GM19023 (cell line): ENCODE measurements around the gene CX3CL1.
"Not testable (repeated sequence)": the region's sequence is repeated elsewhere in the genome, so short reads cannot be mapped to it uniquely, and the experiment has no call there.

ENCODE experiments used
- ATAC-seq: cut with Tn5 transposase; IDR thresholded peaks from one replicate; pipeline ENCODE4 v1.9.1; 2021; ENCODE audit warnings: mild to moderate bottlenecking, moderate library complexity; ENCODE audit not compliant: unreplicated experiment

CX3CL1 gene

DNA sequence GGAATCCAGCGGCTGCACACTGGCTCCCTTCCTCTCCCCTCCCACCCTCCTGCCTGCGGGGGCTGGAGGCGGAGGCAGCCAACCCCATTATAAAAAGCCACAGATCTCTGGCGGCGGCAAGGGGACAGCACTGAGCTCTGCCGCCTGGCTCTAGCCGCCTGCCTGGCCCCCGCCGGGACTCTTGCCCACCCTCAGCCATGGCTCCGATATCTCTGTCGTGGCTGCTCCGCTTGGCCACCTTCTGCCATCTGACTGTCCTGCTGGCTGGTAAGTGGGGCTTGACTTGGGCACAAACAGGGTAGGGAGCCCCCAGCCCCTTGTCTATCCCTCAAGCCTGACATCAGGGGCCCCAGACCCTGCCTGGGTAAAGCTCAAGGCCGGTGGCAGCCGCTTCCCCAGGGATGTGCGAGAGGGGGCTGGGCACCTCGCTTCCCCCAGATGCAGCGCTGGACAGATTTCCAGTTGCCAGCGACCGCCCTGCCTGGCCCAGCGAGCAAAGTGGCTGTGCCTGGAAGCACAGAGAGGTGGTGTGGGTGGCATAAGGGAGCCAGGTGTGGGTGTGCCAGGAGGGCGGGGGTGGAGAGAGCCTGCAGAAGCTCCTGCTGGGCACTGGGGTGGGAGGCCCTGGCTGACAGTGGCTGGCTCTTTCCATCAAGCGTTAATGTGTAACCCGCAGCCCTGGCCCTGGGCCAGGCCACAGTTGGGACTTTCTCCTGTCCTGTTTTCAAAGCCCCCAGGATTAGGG is at the start of gene CX3CL1:
CX3CL1 (plus strand) TSS at position 119 of the 745 bp plus-strand sequence; CDS start at position 198, 79 bp downstream.
- ATAC-seq, result no peak

DNA sequence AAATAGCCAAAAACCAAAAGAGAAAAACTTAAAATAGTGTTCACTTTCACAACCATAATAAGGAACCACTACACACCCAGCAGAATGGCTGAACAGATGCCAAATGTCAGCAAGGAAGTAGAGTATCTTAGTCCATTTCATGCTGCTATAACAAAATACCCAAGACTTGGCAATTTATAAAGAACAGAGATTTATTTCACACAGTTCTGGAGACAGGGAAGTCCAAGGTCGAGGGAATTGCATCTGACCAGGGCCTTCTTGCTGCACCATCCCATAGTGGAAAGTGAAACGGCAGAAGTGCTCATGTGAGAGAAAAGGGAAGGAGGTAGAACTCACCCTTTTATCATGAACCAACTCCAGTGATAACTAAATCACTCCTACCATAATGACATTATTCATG is 47.5 kb upstream of the CX3CL1 start:
- no peak for ATAC-seq

DNA sequence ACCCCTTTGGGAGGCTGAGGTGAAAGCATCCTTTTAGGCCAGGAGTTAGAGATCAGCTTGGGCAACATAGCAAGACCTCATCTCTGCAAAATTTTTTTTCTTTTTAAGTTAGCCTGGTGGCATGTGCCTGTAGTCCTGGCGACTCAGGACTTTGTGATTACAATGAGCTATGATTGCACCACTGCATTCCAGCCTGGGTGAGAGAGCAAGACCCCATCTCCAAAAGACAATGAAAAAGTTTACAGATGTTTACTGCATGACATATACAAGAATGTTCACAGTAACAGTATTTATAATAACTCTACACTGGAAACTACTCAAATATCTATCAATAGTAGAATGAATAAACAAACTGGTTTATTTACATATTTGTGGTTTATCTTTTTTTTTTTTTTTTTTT is 46.8 kb upstream of the CX3CL1 start:
- no peak for ATAC-seq

DNA sequence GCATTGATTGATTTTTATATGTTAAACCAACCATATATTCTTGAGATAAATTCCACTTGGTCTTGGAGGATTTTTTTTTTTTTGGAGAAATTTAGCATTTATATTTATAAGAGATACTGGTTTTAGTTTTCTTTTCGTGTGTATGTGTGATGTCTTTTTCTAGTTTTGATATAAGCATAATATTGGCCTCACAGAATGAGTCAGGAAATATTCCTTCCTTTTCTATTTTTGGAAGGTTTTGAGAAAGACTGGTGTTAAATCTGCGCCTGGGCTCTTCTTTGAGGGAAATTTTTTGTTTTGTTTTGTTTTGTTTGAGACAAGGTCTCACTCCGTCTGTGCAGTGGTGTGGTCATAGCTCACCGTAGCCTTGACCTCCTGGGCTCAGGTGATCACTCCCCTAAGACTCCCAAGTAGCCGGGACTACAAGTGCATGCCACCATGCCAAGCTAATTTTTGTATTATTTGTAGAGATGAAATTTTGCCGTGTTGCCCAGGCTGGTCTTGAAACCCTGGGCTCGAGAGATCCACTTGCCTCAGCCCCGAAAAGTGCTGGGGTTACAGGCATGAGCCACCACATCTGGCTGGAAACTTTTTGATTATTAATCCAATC is 42.5 kb upstream of the CX3CL1 start:
- no peak for ATAC-seq

GRCh38 chr16:57331355-57331754 is 40.9 kb upstream of the CX3CL1 start:
- no peak for ATAC-seq

DNA sequence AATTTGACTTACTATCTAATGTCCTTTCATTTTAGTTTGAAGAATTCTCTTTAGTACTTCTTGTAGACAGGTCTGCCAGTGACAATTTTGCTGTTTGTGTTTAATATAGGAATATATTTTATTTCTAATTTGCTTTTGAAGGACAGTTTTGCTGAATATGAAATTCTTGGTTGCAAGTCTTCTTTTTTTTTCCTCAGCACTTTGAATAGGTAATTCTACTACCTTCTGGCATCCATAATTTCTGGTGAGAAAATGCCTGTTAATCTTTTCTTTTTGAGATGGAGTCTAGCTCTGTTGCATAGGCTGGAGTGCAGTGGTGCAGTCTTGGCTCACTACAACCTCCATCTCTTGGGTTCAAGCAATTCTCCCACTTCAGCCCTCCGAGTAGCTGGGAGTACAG is 38.9 kb upstream of the CX3CL1 start:
- ATAC-seq, result no peak

GRCh38 chr16:57335366-57335765 is 36.9 kb upstream of the CX3CL1 start:
- no peak for ATAC-seq

DNA sequence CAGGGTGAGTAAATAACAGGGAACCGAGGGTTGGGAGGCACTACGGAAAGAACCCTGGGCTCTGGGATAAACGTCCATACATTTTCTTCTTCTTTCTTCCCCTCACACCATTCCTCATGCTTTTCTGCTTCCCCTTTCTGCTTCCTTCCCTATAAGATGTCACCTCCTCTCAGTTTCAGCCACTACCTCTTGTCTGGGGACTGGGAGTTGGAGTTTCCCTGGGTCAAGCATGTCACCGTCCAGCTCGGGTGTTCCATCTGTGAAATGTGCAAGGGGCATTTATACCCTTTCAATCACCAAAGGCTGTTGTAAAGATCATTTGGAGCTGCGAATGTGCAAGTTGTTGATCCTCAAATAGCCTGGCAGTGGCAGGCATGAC is 31.2 kb upstream of the CX3CL1 start:
- ATAC-seq, result no peak

GRCh38 chr16:57341441-57342303 is 30.6 kb upstream of the CX3CL1 start:
- no peak for ATAC-seq

- not testable (repeated sequence) for ATAC-seq
Observed at GRCh38 chr16:57342606-57343005, 29.7 kb upstream of the CX3CL1 start.

GRCh38 chr16:57343221-57343620 is 29.1 kb upstream of the CX3CL1 start:
- no peak for ATAC-seq

DNA sequence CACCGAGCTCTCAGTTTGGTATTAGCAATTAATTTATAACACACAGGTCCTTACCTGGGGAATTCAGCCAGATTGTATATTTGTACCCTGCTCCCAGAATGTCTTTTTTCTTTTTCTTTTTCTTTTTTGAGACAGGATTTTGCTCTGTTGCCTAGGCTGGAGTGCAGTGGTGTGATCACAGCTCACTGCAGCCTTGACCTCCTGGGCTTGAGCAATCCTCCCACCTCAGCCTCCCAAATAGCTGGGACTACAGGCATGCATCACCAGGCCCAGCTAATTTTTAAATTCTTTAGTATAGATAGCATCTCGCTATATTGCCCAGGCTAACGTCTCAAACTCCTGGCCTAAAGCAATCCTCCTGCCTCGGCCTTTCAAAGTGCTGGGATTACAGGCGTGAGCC is 28.2 kb upstream of the CX3CL1 start:
- not testable (repeated sequence) for ATAC-seq

DNA sequence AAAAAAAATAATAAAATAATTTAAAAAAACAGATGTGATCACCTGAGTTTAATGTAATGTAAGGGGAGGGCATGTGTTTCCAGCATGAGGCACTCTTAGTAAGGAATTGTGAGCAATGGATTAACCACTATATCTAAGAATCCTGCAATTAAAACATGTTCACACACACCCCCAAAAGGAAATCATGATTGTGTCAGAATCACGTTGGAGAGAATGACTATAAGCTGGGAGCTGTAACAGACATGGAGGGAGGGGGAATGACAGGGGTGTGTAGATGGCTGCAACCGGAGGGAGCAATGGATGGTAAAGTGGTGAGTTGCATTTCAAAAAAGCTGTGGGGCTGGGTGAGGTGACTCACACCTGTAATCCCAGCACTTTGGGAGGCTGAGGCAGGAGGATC is 27.3 kb upstream of the CX3CL1 start:
- no peak for ATAC-seq

- no peak for ATAC-seq
Observed at GRCh38 chr16:57345666-57346204, 26.6 kb upstream of the CX3CL1 start.

- ATAC-seq, result no peak
Observed at GRCh38 chr16:57347858-57348257, 24.4 kb upstream of the CX3CL1 start.

GRCh38 chr16:57348327-57348726 is 24.0 kb upstream of the CX3CL1 start:
- ATAC-seq, result no peak

- peak; percentile 95 for ATAC-seq
Observed at GRCh38 chr16:57349212-57350031, 22.9 kb upstream of the CX3CL1 start.

GRCh38 chr16:57352636-57353047 is 19.6 kb upstream of the CX3CL1 start:
- ATAC-seq, result no peak

DNA sequence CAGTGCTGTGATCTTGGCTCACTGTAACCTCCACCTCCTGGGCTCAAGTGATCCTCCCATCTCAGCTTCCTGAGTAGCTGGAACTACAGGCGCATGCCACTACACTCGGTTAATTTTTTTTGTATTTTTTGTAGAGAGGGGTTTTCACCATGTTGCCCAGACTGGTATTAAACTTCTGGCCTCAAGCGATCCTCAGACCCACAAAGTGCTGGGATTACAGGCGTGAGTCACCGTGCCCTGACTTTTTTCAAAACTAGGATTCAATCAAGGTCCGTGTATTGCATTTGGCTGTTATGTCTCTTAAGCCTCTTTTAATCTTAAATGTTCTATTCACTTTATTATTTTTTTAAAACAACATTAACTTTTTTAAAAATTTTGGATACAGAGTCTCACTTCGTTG is 18.0 kb upstream of the CX3CL1 start:
- ATAC-seq, result no peak

GRCh38 chr16:57355898-57356414 is 16.3 kb upstream of the CX3CL1 start:
- ATAC-seq, result no peak
